H9 (cell line): Measurements from ENCODE around the gene ENG. TPM values are rescaled to one million over a fixed set of nuclear protein-coding genes. Genes with fewer than 3 reads are reported as not detected.

Source experiments
- DNase-seq: peaks from one replicate; pipeline ENCODE4 v3.0.0-alpha.2; 2017
- H2AFZ ChIP-seq: one replicate; pipeline ENCODE4 v1.6.1; 2013; ENCODE audit warnings: mild to moderate bottlenecking, low read length, control low read depth, moderate library complexity
- H2AK5ac ChIP-seq: 2 replicates; pipeline ENCODE4 v1.6.1; 2013; ENCODE audit warnings: low read length, control low read depth, mixed read lengths; ENCODE audit not compliant: insufficient read length
- H2BK120ac ChIP-seq: one replicate; pipeline ENCODE4 v1.6.1; 2013; ENCODE audit warnings: low read depth, mild to moderate bottlenecking, low read length, control low read depth, inconsistent platforms; ENCODE audit not compliant: poor library complexity, severe bottlenecking
- H2BK12ac ChIP-seq: 2 replicates; pipeline ENCODE4 v1.6.1; 2013; ENCODE audit warnings: low read length, control low read depth, mixed read lengths, low read depth; ENCODE audit not compliant: insufficient read length
- H2BK15ac ChIP-seq: 2 replicates; pipeline ENCODE4 v1.6.1; 2013; ENCODE audit warnings: low read depth, low read length, control low read depth
- H2BK20ac ChIP-seq: one replicate; pipeline ENCODE4 v1.6.1; 2013; ENCODE audit warnings: low read depth, mild to moderate bottlenecking, low read length, control low read depth, inconsistent platforms; ENCODE audit not compliant: poor library complexity, severe bottlenecking
- H2BK5ac ChIP-seq: 2 replicates; pipeline ENCODE4 v1.6.1; 2013; ENCODE audit warnings: low read length, control low read depth, mixed read lengths; ENCODE audit not compliant: insufficient read length
- H3K14ac ChIP-seq: 2 replicates; pipeline ENCODE4 v1.6.1; 2013; ENCODE audit warnings: low read length, control low read depth; ENCODE audit not compliant: insufficient read depth
- H3K18ac ChIP-seq: 2 replicates; pipeline ENCODE4 v1.6.1; 2013; ENCODE audit warnings: low read depth, mild to moderate bottlenecking, mixed read lengths, low read length, control low read depth; ENCODE audit not compliant: insufficient read length
- H3K23ac ChIP-seq: 2 replicates; pipeline ENCODE4 v1.6.1; 2013; ENCODE audit warnings: low read length, control low read depth, mixed read lengths, low read depth; ENCODE audit not compliant: insufficient read length
- H3K23me2 ChIP-seq: 2 replicates; pipeline ENCODE4 v1.6.1; 2013; ENCODE audit warnings: low read depth, mild to moderate bottlenecking, mixed read lengths, low read length, control low read depth; ENCODE audit not compliant: insufficient read length, poor library complexity, severe bottlenecking
- H3K27ac ChIP-seq: 2 replicates; pipeline ENCODE4 v1.5.1; 2013; ENCODE audit warnings: low read length, control low read depth, mixed read lengths, low read depth; ENCODE audit not compliant: insufficient read length
- H3K27me3 ChIP-seq: 2 replicates; pipeline ENCODE4 v1.6.1; 2013; ENCODE audit warnings: low read length, control low read depth, inconsistent platforms; ENCODE audit not compliant: insufficient read depth
- H3K4ac ChIP-seq: 2 replicates; pipeline ENCODE4 v1.6.1; 2013; ENCODE audit warnings: low read depth, mild to moderate bottlenecking, control low read depth, inconsistent platforms, low read length, moderate library complexity
- H3K4me1 ChIP-seq: 2 replicates; pipeline ENCODE4 v1.6.1; 2013; ENCODE audit warnings: low read length, control low read depth, inconsistent platforms; ENCODE audit not compliant: insufficient read depth
- H3K4me2 ChIP-seq: 2 replicates; pipeline ENCODE4 v1.6.1; 2013; ENCODE audit warnings: low read length, control low read depth, mixed read lengths; ENCODE audit not compliant: insufficient read length, insufficient read depth
- H3K56ac ChIP-seq: 2 replicates; pipeline ENCODE4 v1.6.1; 2013; ENCODE audit warnings: low read depth, mild to moderate bottlenecking, mixed read lengths, low read length, control low read depth; ENCODE audit not compliant: insufficient read length
- H3K79me1 ChIP-seq: 2 replicates; pipeline ENCODE4 v1.6.1; 2013; ENCODE audit warnings: low read depth, mild to moderate bottlenecking, moderate library complexity, low read length, control low read depth, inconsistent platforms; ENCODE audit not compliant: insufficient read depth, poor library complexity, severe bottlenecking
- H3K79me2 ChIP-seq: 2 replicates; pipeline ENCODE4 v1.6.1; 2013; ENCODE audit warnings: low read length, control low read depth, inconsistent platforms; ENCODE audit not compliant: insufficient read depth
- H3K9ac ChIP-seq: 2 replicates; pipeline ENCODE4 v1.6.1; 2013; ENCODE audit warnings: low read length, control low read depth, mixed read lengths; ENCODE audit not compliant: insufficient read length; ENCODE audit errors: extremely low read depth
- H3K9me3 ChIP-seq: one replicate; pipeline ENCODE4 v1.6.1; 2013; ENCODE audit warnings: low read depth, low read length, inconsistent platforms; ENCODE audit not compliant: control insufficient read depth
- H3T11ph ChIP-seq: one replicate; pipeline ENCODE4 v1.6.1; 2013; ENCODE audit warnings: mild to moderate bottlenecking, low read length, control low read depth, inconsistent platforms
- H4K20me1 ChIP-seq: one replicate; pipeline ENCODE4 v1.6.1; 2013; ENCODE audit not compliant: control insufficient read depth, insufficient read length, insufficient read depth
- H4K5ac ChIP-seq: 2 replicates; pipeline ENCODE4 v1.6.1; 2013; ENCODE audit warnings: low read depth, mild to moderate bottlenecking, mixed read lengths, low read length, control low read depth; ENCODE audit not compliant: insufficient read length
- H4K8ac ChIP-seq: replicated peaks from 2 replicates; pipeline ENCODE4 v1.6.1; 2013; ENCODE audit warnings: low read length, control low read depth, mixed read lengths, low read depth; ENCODE audit not compliant: insufficient read length
- H4K91ac ChIP-seq: 2 replicates; pipeline ENCODE4 v1.6.1; 2013; ENCODE audit warnings: low read depth, mild to moderate bottlenecking, moderate library complexity, mixed read lengths, low read length, control low read depth; ENCODE audit not compliant: insufficient read length
- H3K27ac Mint-ChIP-seq, 3 experiments: 2 replicates in 2 of 3; 3 replicates in 1 of 3; pipeline ENCODE4 v1.8.0; 2020 to 2021; ENCODE audit warnings: mixed read lengths in 3 of 3, mild to moderate bottlenecking in 1 of 3, moderate library complexity in 1 of 3
- H3K27me3 Mint-ChIP-seq: 2 replicates; pipeline ENCODE4 v1.8.0; 2021; ENCODE audit warnings: low read depth, mild to moderate bottlenecking, moderate library complexity, mixed read lengths
- H3K36me3 Mint-ChIP-seq, 3 experiments: 2 replicates in 2 of 3; 3 replicates in 1 of 3; pipeline ENCODE4 v1.8.0; 2020 to 2021; ENCODE audit warnings: low read depth in 3 of 3, mixed read lengths in 3 of 3; ENCODE audit not compliant: insufficient read depth in 1 of 3
- H3K4me1 Mint-ChIP-seq, 2 experiments: 2 replicates each; pipeline ENCODE4 v1.8.0; 2020; ENCODE audit warnings: mixed read lengths in 2 of 2
- H3K4me3 Mint-ChIP-seq, 2 experiments: 2 replicates in 1 of 2; 3 replicates in 1 of 2; pipeline ENCODE4 v1.8.0; 2020 to 2021; ENCODE audit warnings: mild to moderate bottlenecking in 2 of 2, mixed read lengths in 2 of 2, moderate library complexity in 1 of 2
- H3K9me3 Mint-ChIP-seq, 2 experiments: 2 replicates in 1 of 2; 3 replicates in 1 of 2; pipeline ENCODE4 v1.8.0; 2020; ENCODE audit warnings: mild to moderate bottlenecking in 2 of 2, mixed read lengths in 2 of 2, moderate library complexity in 1 of 2
- WGBS: extraction: QIAGEN DNeasy Blood & Tissue Kit; methylation state at CpG from one replicate; pipeline ENCODE4 v1.1.7; 2013; ENCODE audit warnings: missing lambda C conversion rate, low lambda C conversion rate, mixed read lengths; ENCODE audit not compliant: insufficient read length; ENCODE audit errors: extremely low coverage; 5-methylcytosine and 5-hydroxymethylcytosine counted together
- total RNA-seq: library from RNA; stranded (reverse); gene quantifications from 2 replicates; pipeline ENCODE4 v1.2.1, GENCODE V29; 2021
- TF ChIP-seq, protein P1 (sequence below): fragments of 200-600 bp; sonication (generic); conservative IDR thresholded peaks from 3 replicates; pipeline ENCODE4 v1.8.0; 2021; ENCODE audit warnings: antibody characterized with exemption, mild to moderate bottlenecking

The ENG gene
- total RNA-seq, 1 experiment from 2014 or later, result 2.1 TPM

- peaks cover 5% of the 10 kb centered on the region; the same call in 1 of the 2 replicates for H3K79me2 ChIP-seq
- no peak overlapping the region for H3K4me2 ChIP-seq
- H3K9me3 ChIP-seq, result no peaks in the 10 kb centered on the region
- Mint-ChIP-seq H3K4me1 (peaks cover 8 to 15% of the 10 kb centered on the region in 2 experiments), H3K27me3 (no peaks in the 10 kb centered on the region), H3K4me3 (no peak overlapping the region), H3K9me3 (no peaks in the 10 kb centered on the region), H3K27ac (no peak overlapping the region), H3K36me3 (peaks cover 17 to 36% (median 35%) of the 10 kb centered on the region in 3 experiments)
- H2AK5ac ChIP-seq, result no peak overlapping the region
- no peak overlapping the region for H2BK15ac ChIP-seq
- no peak for DNase-seq
- H3K9ac ChIP-seq, result no peak overlapping the region
- no peaks in the 10 kb centered on the region for H4K20me1 ChIP-seq
- H3K27ac ChIP-seq, result no peak overlapping the region
- peaks cover 3% of the 10 kb centered on the region; the same call in 1 of the 2 replicates for H3K4me1 ChIP-seq
- H3K4ac ChIP-seq, result no peak overlapping the region
- no peak overlapping the region for H3K14ac ChIP-seq
- H2BK120ac ChIP-seq, result no peak overlapping the region
- H3K23me2 ChIP-seq, result peaks cover 6% of the 10 kb centered on the region
- H2AFZ ChIP-seq, result no peak overlapping the region
- H3K23ac ChIP-seq, result no peak overlapping the region
- H4K8ac ChIP-seq, result no peak overlapping the region
- no peak overlapping the region for H2BK5ac ChIP-seq
- TF ChIP-seq, protein P1, sequence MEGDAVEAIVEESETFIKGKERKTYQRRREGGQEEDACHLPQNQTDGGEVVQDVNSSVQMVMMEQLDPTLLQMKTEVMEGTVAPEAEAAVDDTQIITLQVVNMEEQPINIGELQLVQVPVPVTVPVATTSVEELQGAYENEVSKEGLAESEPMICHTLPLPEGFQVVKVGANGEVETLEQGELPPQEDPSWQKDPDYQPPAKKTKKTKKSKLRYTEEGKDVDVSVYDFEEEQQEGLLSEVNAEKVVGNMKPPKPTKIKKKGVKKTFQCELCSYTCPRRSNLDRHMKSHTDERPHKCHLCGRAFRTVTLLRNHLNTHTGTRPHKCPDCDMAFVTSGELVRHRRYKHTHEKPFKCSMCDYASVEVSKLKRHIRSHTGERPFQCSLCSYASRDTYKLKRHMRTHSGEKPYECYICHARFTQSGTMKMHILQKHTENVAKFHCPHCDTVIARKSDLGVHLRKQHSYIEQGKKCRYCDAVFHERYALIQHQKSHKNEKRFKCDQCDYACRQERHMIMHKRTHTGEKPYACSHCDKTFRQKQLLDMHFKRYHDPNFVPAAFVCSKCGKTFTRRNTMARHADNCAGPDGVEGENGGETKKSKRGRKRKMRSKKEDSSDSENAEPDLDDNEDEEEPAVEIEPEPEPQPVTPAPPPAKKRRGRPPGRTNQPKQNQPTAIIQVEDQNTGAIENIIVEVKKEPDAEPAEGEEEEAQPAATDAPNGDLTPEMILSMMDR, result no peak
- no peak overlapping the region for H3K18ac ChIP-seq
- H2BK12ac ChIP-seq, result no peak overlapping the region
- WGBS, result no CpG with 5 or more reads among the region's 14 CpGs
- no peak overlapping the region for H2BK20ac ChIP-seq
- H3T11ph ChIP-seq, result no peak overlapping the region
- H3K56ac ChIP-seq, result no peak overlapping the region
- peaks cover 3% of the 10 kb centered on the region for H3K79me1 ChIP-seq
- H4K91ac ChIP-seq, result no peak overlapping the region
- H3K27me3 ChIP-seq, result no peaks in the 10 kb centered on the region
- no peak overlapping the region for H4K5ac ChIP-seq
Measured at GRCh38 chr9:127806871-127807270, 47.6 kb downstream of the ENG start.
